Endothelial cell of umbilical vein (primary cell): ENCODE data around the gene ATP5F1B. TPM values are rescaled to one million over a fixed set of nuclear protein-coding genes. Genes with fewer than 3 reads are reported as not detected.

Experiments
- BruUV-seq: library from RNA; stranded (reverse); fragments of 400-500 nt; replicated peaks from 2 replicates; lab custom pipeline; 2021; lab: Mats Ljungman, UMichigan
- CTCF ChIA-PET: fragments of 300-600, 350-600 bp; sonication (Branson Sonifier 250); formaldehyde crosslinking; loops from one replicate; lab custom pipeline; 2021; ENCODE audit warnings: antibody characterized with exemption, inconsistent platforms; lab: Charles Lee
- POLR2A ChIA-PET: fragments of 300-600, 350-600 bp; sonication (Branson Sonifier 250); formaldehyde crosslinking; loops from one replicate; lab custom pipeline; 2021; ENCODE audit warnings: antibody characterized with exemption, inconsistent platforms; lab: Charles Lee
- DNase-seq: peaks from one replicate; pipeline ENCODE4 v3.0.0-alpha.2; 2011; ENCODE audit warnings: low read depth, low spot score
- FAIRE-seq: peaks from 2 replicates; lab custom pipeline; 2011; peaks lifted over from hg19 to GRCh38; lab: Jason Lieb, UNC
- H2AFZ ChIP-seq: 2 replicates; pipeline ENCODE4 v1.6.0; 2012; ENCODE audit warnings: low read depth, low read length, control low read depth, inconsistent platforms
- H3K27ac ChIP-seq: 2 replicates; pipeline ENCODE4 v1.5.1; 2011; ENCODE audit warnings: low read depth, mild to moderate bottlenecking, control low read depth, low read length, moderate library complexity; ENCODE audit not compliant: insufficient read depth
- H3K27me3 ChIP-seq, 2 experiments: 2 replicates each; pipeline versions ENCODE4 v1.6.0 to v1.6.1; 2011; ENCODE audit warnings: low read length in 2 of 2, mixed read lengths in 1 of 2; ENCODE audit not compliant: control insufficient read depth in 2 of 2, insufficient read depth in 2 of 2
- H3K36me3 ChIP-seq, 2 experiments: 2 replicates in 1 of 2; 3 replicates in 1 of 2; pipeline ENCODE4 v1.5.1; 2011; ENCODE audit warnings: low read length in 2 of 2, mild to moderate bottlenecking in 1 of 2, moderate library complexity in 1 of 2; ENCODE audit not compliant: control insufficient read depth in 2 of 2, insufficient read depth in 2 of 2; ENCODE audit errors: extremely low read depth in 1 of 2
- H3K4me1 ChIP-seq: 3 replicates; pipeline ENCODE4 v1.5.1; 2011; ENCODE audit warnings: mild to moderate bottlenecking, low read length; ENCODE audit not compliant: control insufficient read depth, insufficient read depth; ENCODE audit errors: extremely low read depth
- H3K4me2 ChIP-seq: 2 replicates; pipeline ENCODE4 v1.6.1; 2011; ENCODE audit warnings: low read length, control low read depth, mixed read lengths; ENCODE audit not compliant: insufficient read depth
- H3K4me3 ChIP-seq, 3 experiments: fragments of 200-600 bp in 1 of 3; sonication (generic), shearing (Covaris generic) in 1 of 3; replicated peaks in 1 of 3; 2 replicates each; pipeline ENCODE4 v1.5.1; 2011 to 2016; ENCODE audit warnings: control low read depth in 3 of 3, low read length in 3 of 3, mild to moderate bottlenecking in 2 of 3, inconsistent platforms in 1 of 3, low read depth in 1 of 3, moderate library complexity in 1 of 3; ENCODE audit not compliant: insufficient read depth in 1 of 3
- H3K79me2 ChIP-seq: 2 replicates; pipeline ENCODE4 v1.6.0; 2012; ENCODE audit warnings: low read length, inconsistent platforms; ENCODE audit not compliant: control insufficient read depth, insufficient read depth
- H3K9ac ChIP-seq: replicated peaks from 2 replicates; pipeline ENCODE3; 2011; ENCODE audit warnings: low read length, control low read depth; ENCODE audit not compliant: insufficient read depth; ENCODE audit errors: extremely low read depth
- H3K9me1 ChIP-seq: replicated peaks from 3 replicates; pipeline ENCODE4 v1.6.0; 2011; ENCODE audit warnings: mild to moderate bottlenecking, low read length; ENCODE audit not compliant: control insufficient read depth, insufficient read depth; ENCODE audit errors: extremely low read depth
- H3K9me3 ChIP-seq: replicated peaks from 2 replicates; pipeline ENCODE4 v1.5.1; 2012; ENCODE audit warnings: low read length, inconsistent platforms; ENCODE audit not compliant: control insufficient read depth, insufficient read depth
- H4K20me1 ChIP-seq: replicated peaks from 2 replicates; pipeline ENCODE3; 2011; ENCODE audit warnings: mild to moderate bottlenecking, low read length; ENCODE audit not compliant: control insufficient read depth, insufficient read depth; ENCODE audit errors: extremely low read depth
- CTCF ChIP-seq, 2 donors: IDR thresholded peaks; 1 replicate in 1 of 2; 2 replicates in 1 of 2; pipeline ENCODE4 v1.5.1; 2011; ENCODE audit warnings: low read length in 2 of 2, mild to moderate bottlenecking in 2 of 2, moderate library complexity in 2 of 2, control low read depth in 1 of 2, inconsistent platforms in 1 of 2, low read depth in 1 of 2; ENCODE audit not compliant: insufficient read depth in 1 of 2; ENCODE audit errors: extremely low read depth in 1 of 2
- EZH2 ChIP-seq: IDR thresholded peaks from 2 replicates; pipeline ENCODE4 v1.6.1; 2012; ENCODE audit warnings: borderline replicate concordance, low read depth, mild to moderate bottlenecking, moderate library complexity, low read length, inconsistent platforms; ENCODE audit not compliant: severe bottlenecking
- FOS ChIP-seq: IDR thresholded peaks from 2 replicates; pipeline ENCODE4 v1.6.1; 2011; ENCODE audit warnings: mild to moderate bottlenecking, low read length, moderate library complexity, borderline replicate concordance; ENCODE audit not compliant: insufficient read depth
- GATA2 ChIP-seq: IDR thresholded peaks from 2 replicates; pipeline ENCODE4 v1.7.0; 2011; ENCODE audit warnings: low read depth, mild to moderate bottlenecking, moderate library complexity, mixed read lengths, low read length; ENCODE audit not compliant: insufficient read length, insufficient read depth
- JUN ChIP-seq: IDR thresholded peaks from 2 replicates; pipeline ENCODE4 v1.6.1; 2011; ENCODE audit warnings: borderline replicate concordance, low read depth; ENCODE audit not compliant: insufficient read length, insufficient read depth
- MAX ChIP-seq: IDR thresholded peaks from 2 replicates; pipeline ENCODE4 v1.6.1; 2011; ENCODE audit not compliant: insufficient read depth, insufficient read length
- MYC ChIP-seq: IDR thresholded peaks from one replicate; pipeline ENCODE4 v1.6.1; 2011; ENCODE audit warnings: mild to moderate bottlenecking, low read depth, low read length
- POLR2A ChIP-seq: IDR thresholded peaks from 2 replicates; pipeline ENCODE4 v1.6.1; 2012; ENCODE audit warnings: low read depth, mild to moderate bottlenecking, control low read depth, low read length
- POLR2AphosphoS5 ChIP-seq: IDR thresholded peaks from 2 replicates; pipeline ENCODE4 v1.6.1; 2012; ENCODE audit warnings: low read depth, mild to moderate bottlenecking, control low read depth, low read length, moderate library complexity; ENCODE audit not compliant: insufficient read depth
- dilution Hi-C: fragments of 300-500 bp; cut with MboI; formaldehyde crosslinking; loops from one replicate; pipeline ENCODE4 v1.15.0; 2019; ENCODE audit warnings: low sequenced_read_pairs; ENCODE audit not compliant: extremely low pct_ligation_motif_present
- intact Hi-C: fragments of 100-400 bp; cut with micrococcal nuclease; formaldehyde crosslinking; loops from one replicate; pipeline ENCODE4 v1.10.0; 2022
- polyA plus RNA-seq, 4 experiments: library from polyadenylated mRNA; depleted of rRNA in 3 of 4; stranded (reverse) in 3 of 4; unstranded in 1 of 4; fragments of >200 nt; gene quantifications; 2 replicates each; pipeline versions ENCODE4 v1.2.1 to v1.2.3, GENCODE V29; 2011 to 2012; ENCODE audit warnings: missing spikeins in 1 of 4
- total RNA-seq: library from RNA; stranded (reverse); gene quantifications from 2 replicates; pipeline ENCODE4 v1.2.3, GENCODE V29; 2021

ATP5F1B gene
- total and polyA plus RNA-seq, 2 donors (not counting 3 experiments of a cell fraction or from before 2014, with no cell fraction given): 590 to 829 TPM

DNA sequence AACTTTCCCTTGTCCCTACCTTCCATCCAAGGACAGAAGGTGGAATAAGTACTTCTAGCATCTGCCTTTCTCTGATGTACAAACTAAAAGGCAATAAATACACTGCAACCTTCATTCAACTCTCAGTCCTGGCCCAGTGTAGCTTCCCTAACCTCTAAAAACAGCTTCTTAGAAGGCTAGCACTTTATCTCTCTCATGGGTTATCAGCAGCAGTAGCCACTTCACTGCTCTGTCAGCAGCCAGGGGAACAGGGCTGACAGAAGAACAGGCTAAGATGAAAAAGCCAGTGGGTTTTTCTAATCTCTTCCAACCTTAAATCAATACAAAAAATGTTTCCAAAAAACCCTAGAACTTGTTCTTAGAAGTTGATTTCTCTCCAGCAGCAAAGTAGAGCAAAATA is 28.9 kb downstream of the ATP5F1B start:
- ChIA-PET POLR2A (no interaction called here), CTCF (interaction anchor here (0.7 to 13.9 kb wide), 2 partner anchors 19 to 103 kb away, joined by 3 to 150 read pairs; no protein-coding TSS in a partner anchor)
- Histone ChIP-seq H2AFZ (no peak overlapping the region), H3K4me1 (no peaks in the 10 kb centered on the region), H3K9me3 (no peaks in the 10 kb centered on the region), H3K9ac (no peak overlapping the region), H3K27me3 (no peaks in the 10 kb centered on the region), H3K36me3 (peaks cover 28 to 51% of the 10 kb centered on the region in 2 experiments), H3K4me2 (no peak overlapping the region), H3K27ac (no peak overlapping the region), H3K79me2 (peaks cover 40% of the 10 kb centered on the region), H3K4me3 (no peak overlapping the region), H4K20me1 (no peaks in the 10 kb centered on the region), H3K9me1 (no peaks in the 10 kb centered on the region)
- intact Hi-C loops (no loop called here), dilution Hi-C loops (no loop called here)
- TF ChIP-seq EZH2 (no peak), JUN (no peak)
- DNase-seq: no peak
- peak; percentile 33 for FAIRE-seq
- BruUV-seq: no TSS peak

DNA sequence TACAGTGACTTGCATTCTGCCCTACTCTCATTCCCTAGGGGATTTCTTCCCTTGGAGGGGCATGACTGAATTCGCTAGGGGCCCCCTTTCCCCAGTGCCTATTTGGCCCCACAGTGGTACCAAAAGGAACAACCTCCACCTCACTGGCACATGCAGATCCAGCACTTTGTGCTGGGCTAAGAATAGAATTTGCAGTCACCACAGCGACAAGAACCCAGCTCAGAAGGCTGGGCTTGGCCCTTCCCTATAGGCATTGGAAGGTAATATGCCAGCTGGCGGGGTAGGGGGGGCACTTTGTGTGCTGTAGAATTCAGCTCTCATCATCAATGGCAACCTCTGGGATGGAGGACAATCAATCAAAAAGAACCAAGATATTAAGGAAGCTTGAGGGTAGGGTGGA is 29.5 kb downstream of the ATP5F1B start:
- H4K20me1 ChIP-seq: no peaks in the 10 kb centered on the region
- no TSS peak for BruUV-seq
- dilution Hi-C loops (no loop called here), intact Hi-C loops (no loop called here)
- no peak overlapping the region for H2AFZ ChIP-seq
- H3K4me3 ChIP-seq: no peak overlapping the region
- ChIA-PET POLR2A (no interaction called here), CTCF (interaction anchor here (0.7 to 13.9 kb wide), 2 partner anchors 19 to 102 kb away, joined by 3 to 150 read pairs; no protein-coding TSS in a partner anchor)
- H3K4me1 ChIP-seq: no peaks in the 10 kb centered on the region
- no peaks in the 10 kb centered on the region for H3K9me3 ChIP-seq
- H3K9ac ChIP-seq: no peak overlapping the region
- peaks cover 35 to 58% of the 10 kb centered on the region in 2 experiments for H3K36me3 ChIP-seq
- H3K79me2 ChIP-seq: peaks cover 33% of the 10 kb centered on the region
- no peaks in the 10 kb centered on the region for H3K9me1 ChIP-seq
- FAIRE-seq (no peak), DNase-seq (no peak)
- H3K27ac ChIP-seq: no peak overlapping the region
- no peak overlapping the region for H3K4me2 ChIP-seq
- H3K27me3 ChIP-seq: no peaks in the 10 kb centered on the region
- no peak for TF ChIP-seq MYC
- no peak for TF ChIP-seq JUN
- TF ChIP-seq FOS: no peak
- TF ChIP-seq CTCF (IDR thresholded peaks at IDR 0.05; ENCODE audit: extremely low read depth in 1 of 2, insufficient read depth in 1 of 2, low read depth in 1 of 2, low read length in 2 of 2): no peak
- no peak for TF ChIP-seq POLR2AphosphoS5
- no peak for TF ChIP-seq POLR2A
- no peak for TF ChIP-seq EZH2
- no peak for TF ChIP-seq GATA2
- no peak for TF ChIP-seq MAX
